ENCODE data around the gene PTPN12.
A peak's percentile ranks its signal among the peaks of the same experiment; 100 is the strongest.
"Not testable (repeated sequence)": the region's sequence is repeated elsewhere in the genome, so short reads cannot be mapped to it uniquely, and the experiment has no call there.

The PTPN12 gene

GRCh38 chr7:77529279-77529678 is 7.8 kb upstream of the PTPN12 start:
- no peak overlapping the region for H3K4me3 ChIP-seq (ENCODE audit: control insufficient read depth, low read depth, low read length)
- no peak for DNase-seq (ENCODE audit: low read depth)
- TF ChIP-seq CTCF (conservative IDR thresholded peaks at IDR 0.05; ENCODE audit: control insufficient read depth, insufficient read depth, low read depth, low read length) = no peak

GRCh38 chr7:77531038-77531437 is 6.1 kb upstream of the PTPN12 start:
- DNase-seq (ENCODE audit: low read depth) = no peak
- H3K4me3 ChIP-seq (ENCODE audit: control insufficient read depth, low read depth, low read length) = no peak overlapping the region
- no peak for TF ChIP-seq CTCF (conservative IDR thresholded peaks at IDR 0.05; ENCODE audit: control insufficient read depth, insufficient read depth, low read depth, low read length)

- DNase-seq (ENCODE audit: low read depth) = no peak
- H3K4me3 ChIP-seq (ENCODE audit: control insufficient read depth, low read depth, low read length) = no peak overlapping the region
- TF ChIP-seq CTCF (conservative IDR thresholded peaks at IDR 0.05; ENCODE audit: control insufficient read depth, insufficient read depth, low read depth, low read length) = no peak
Measured at GRCh38 chr7:77532247-77532646, 4.8 kb upstream of the PTPN12 start.

GRCh38 chr7:77532732-77533131 is 4.4 kb upstream of the PTPN12 start:
- H3K4me3 ChIP-seq (ENCODE audit: control insufficient read depth, low read depth, low read length); DNase-seq (ENCODE audit: low read depth): not testable (repeated sequence)

- H3K4me3 ChIP-seq (ENCODE audit: control insufficient read depth, low read depth, low read length) = not testable (repeated sequence)
Measured at GRCh38 chr7:77534046-77534445, 3.0 kb upstream of the PTPN12 start.

GRCh38 chr7:77536017-77536412 is 1.1 kb upstream of the PTPN12 start:
- no peak for TF ChIP-seq CTCF (conservative IDR thresholded peaks at IDR 0.05; ENCODE audit: control insufficient read depth, insufficient read depth, low read depth, low read length)
- H3K4me3 ChIP-seq (ENCODE audit: control insufficient read depth, low read depth, low read length) = peak overlapping the region; percentile 63
- no peak for DNase-seq (ENCODE audit: low read depth)

More at GRCh38 chr7:77534046-77534445, 3.0 kb upstream of the PTPN12 start:
- not testable (repeated sequence) for DNase-seq (ENCODE audit: low read depth)

GRCh38 chr7:77536413-77537135 is 521 bp upstream of the PTPN12 start:
- H3K4me3 ChIP-seq (ENCODE audit: control insufficient read depth, low read depth, low read length) = peak overlapping the region; percentile 63
- TF ChIP-seq CTCF (conservative IDR thresholded peaks at IDR 0.05; ENCODE audit: control insufficient read depth, insufficient read depth, low read depth, low read length) = no peak
- peak; percentile 92 for DNase-seq (ENCODE audit: low read depth)

GRCh38 chr7:77537778-77538280 is 734 bp downstream of the PTPN12 start:
- no peak for DNase-seq (ENCODE audit: low read depth)
- no peak for TF ChIP-seq CTCF (conservative IDR thresholded peaks at IDR 0.05; ENCODE audit: control insufficient read depth, insufficient read depth, low read depth, low read length)
- H3K4me3 ChIP-seq (ENCODE audit: control insufficient read depth, low read depth, low read length) = peak overlapping the region; percentile 99
